NCI-H524 treated with DMSO at 0.1 percent for 48 hours (cell line): Measurements from ENCODE around the gene HHATL.

ENCODE experiments used
- DNase-seq: peaks from one replicate; lab custom pipeline; 2025; lab: John Stamatoyannopoulos, UW

HHATL gene

GRCh38 chr3:42712344-42712648 lies 9.7 kb upstream of the HHATL start:
- DNase-seq, result no peak

- DNase-seq, result no peak
Measured at GRCh38 chr3:42711491-42712343, 9.1 kb upstream of the HHATL start.

DNA sequence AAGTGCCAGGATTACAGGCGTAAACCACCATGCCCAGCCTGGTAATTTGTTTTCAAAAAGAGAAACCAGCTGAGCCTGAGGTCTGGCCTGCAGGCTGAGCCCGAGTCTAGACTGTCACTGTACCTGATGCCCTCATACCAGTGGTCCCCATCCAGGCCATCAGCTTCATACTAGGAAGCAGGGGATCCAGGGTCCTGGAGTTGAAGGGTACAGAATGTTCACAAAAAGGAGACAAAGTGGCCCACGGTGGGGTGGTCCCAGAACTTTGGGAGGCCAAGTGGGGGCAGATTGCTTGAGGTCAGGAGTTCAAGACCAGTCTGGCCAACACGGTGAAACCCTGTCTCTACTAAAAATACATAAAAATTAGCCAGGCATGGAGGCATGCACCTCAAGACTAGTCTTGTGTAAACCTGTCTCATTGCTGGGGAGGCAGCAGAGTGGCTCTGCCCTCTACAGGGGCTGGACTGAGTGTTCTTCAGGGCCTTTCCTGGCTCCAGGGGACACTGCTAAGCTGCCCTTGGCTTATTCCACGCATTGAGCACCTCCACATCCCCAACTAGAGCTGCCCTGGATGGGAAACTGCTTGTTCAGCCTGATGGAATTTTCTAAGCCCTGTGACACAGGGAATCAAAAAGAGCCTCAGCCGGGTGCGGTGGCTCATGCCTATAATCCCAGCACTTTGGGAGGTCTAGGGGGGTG lies 7.9 kb upstream of the HHATL start:
- DNase-seq, result no peak

GRCh38 chr3:42709621-42710020 lies 7.0 kb upstream of the HHATL start:
- no peak for DNase-seq

GRCh38 chr3:42708611-42709151 lies 6.1 kb upstream of the HHATL start:
- no peak for DNase-seq

GRCh38 chr3:42707620-42708355 lies 5.2 kb upstream of the HHATL start:
- DNase-seq, result no peak

GRCh38 chr3:42706721-42707619 lies 4.4 kb upstream of the HHATL start:
- no peak for DNase-seq

DNA sequence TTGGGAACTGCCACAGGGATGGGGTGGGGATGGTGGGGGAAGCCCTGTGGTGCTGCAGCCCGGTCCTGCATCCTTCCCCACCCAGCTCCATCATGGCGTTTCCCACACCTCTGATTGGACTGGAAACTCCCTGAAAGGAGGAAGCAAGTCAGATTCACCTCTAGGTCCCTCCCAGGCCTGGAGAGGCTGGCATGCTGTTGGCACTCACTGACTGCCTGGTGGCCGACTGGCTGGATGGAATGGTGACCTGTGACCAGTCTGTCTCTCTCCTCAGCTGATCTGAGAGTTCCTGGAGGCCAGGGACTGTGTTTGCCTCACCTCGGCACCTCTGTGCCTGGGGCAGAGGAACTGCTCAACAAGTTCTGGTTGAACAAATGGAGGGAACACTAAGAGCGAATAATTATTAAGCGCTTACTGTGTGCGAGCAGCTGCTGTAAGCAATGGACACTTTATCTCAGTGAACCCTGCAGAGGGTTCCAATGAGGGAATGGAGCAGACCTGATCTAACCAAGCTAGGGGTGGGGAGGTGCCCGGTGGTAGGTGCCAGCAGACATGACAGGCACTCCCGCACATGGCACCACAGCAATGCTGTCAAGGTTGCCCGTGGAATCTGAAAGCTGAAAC lies 3.5 kb upstream of the HHATL start:
- DNase-seq, result no peak

GRCh38 chr3:42705058-42705767 lies 2.6 kb upstream of the HHATL start:
- DNase-seq, result no peak

- no peak for DNase-seq
Measured at GRCh38 chr3:42704136-42704841, 1.7 kb upstream of the HHATL start.

DNA sequence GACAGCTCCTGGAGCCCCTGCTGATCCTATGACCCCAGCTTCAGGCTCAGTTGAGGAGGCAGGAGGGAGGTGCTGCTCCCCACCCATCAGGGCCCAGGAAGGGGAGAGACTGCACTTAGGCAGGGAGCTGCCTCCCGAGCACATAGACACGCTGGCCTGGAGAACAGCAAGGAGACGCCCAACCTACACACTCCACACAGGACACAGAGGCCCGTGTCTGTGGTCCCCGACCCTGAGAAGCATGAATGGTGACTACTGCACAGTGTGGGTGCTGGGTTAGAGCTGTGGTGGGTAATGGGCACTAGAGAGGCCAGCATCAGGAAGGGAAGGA lies 1.1 kb upstream of the HHATL start:
- no peak for DNase-seq

- no peak for DNase-seq
Measured at GRCh38 chr3:42702982-42703694, 540 bp upstream of the HHATL start.

GRCh38 chr3:42701371-42702065 lies 1.1 kb downstream of the HHATL start:
- DNase-seq, result no peak

DNA sequence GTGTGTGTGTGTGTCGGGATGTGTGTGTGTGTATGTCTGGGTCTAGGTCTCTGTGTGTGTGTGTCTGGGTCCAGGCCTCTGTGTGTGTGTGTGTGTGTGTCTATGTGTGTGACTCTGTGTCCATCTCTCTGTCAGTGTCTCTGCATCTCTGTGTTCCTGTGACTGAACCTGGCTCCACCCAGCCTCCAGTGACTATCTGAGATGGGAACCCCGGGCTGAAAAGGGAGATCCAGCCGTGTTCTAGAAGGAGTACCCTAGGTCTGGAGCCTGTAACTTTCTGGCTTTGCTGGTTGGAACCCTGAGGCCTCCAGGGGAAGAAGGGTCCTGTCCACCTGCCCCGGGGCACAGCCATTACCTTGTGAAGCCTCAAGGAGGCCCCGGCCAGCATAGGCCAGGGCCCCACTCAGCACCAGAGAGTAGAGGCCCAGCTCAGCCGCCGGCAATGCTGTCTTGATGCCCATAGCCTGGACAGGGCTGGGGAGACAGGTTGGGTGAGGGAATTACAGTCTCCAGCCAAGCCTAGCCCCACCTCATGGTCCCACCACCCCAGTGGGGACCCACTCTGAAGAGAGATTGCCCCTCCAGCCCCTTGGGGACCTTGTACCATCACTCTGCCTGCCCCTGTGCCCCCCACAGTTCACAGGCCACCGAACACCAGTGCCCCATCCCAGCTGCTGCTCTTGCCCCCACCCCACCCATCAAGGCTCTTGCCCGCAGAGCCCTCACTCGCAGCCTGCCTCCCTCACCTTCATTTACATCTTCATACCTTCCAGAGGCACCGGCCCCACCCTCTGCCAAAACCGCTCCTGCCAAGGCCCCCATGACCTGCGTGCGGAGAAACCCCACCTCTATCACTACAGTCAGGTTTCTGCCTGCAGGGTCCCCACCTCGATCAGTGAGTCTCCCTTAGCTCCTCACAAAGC lies 2.0 kb downstream of the HHATL start:
- DNase-seq, result no peak

DNA sequence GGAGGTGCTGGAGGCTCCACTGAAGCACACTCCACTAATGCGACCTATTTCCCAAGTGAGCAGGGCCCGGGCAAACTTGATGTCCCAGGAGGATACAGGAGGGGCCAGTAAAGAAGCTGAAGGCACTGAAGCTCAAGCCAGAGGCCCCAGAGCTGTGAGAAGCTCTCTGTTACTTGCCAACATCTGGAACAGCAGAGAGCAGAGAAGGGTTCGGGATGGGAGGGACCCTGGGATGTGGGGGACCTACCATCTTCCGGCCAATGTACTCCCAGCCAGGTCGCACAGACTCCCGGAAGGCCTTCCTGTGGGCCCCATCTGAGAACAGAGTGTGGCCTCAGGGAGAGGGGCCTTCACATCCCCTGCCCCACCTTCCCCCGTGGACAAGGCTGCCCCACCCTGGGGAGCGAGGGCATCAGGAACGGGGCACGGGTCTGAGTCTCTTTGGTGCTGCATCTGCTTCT lies 3.1 kb downstream of the HHATL start:
- no peak for DNase-seq

- DNase-seq, result no peak
Measured at GRCh38 chr3:42698911-42699230, 3.7 kb downstream of the HHATL start.

GRCh38 chr3:42698216-42698910 lies 4.2 kb downstream of the HHATL start:
- DNase-seq, result no peak
